SK-N-MC (cell line): ENCODE results near the gene DNHD1.
A peak's percentile ranks its signal among the peaks of the same experiment; 100 is the strongest.

Experiments
- DNase-seq: peaks from one replicate; pipeline ENCODE4 v3.0.0-alpha.2; 2011; ENCODE audit warnings: low read depth, low spot score
- H3K27ac ChIP-seq: fragments of 200-600 bp; sonication (generic); 2 replicates; pipeline ENCODE4 v1.5.1; 2016; ENCODE audit warnings: mixed run types
- H3K36me3 ChIP-seq: fragments of 200-600 bp; sonication (generic); 2 replicates; pipeline ENCODE4 v1.6.1; 2017; ENCODE audit warnings: antibody characterized with exemption, low read length, mixed read lengths; ENCODE audit not compliant: insufficient read depth
- H3K4me3 ChIP-seq: fragments of 200-600 bp; sonication (generic); 2 replicates; pipeline ENCODE4 v1.5.1; 2016
- H3K9ac ChIP-seq: fragments of 200-600 bp; sonication (generic); 2 replicates; pipeline ENCODE4 v1.8.0; 2017; ENCODE audit warnings: mixed run types, mixed read lengths; ENCODE audit not compliant: insufficient read length
- H3K9me3 ChIP-seq: fragments of 200-600 bp; sonication (generic); 2 replicates; pipeline ENCODE4 v1.6.1; 2017; ENCODE audit warnings: low read depth, mild to moderate bottlenecking, antibody characterized with exemption, low read length, moderate library complexity, mixed read lengths
- EZH2 ChIP-seq: fragments of 200-600 bp; sonication (generic); IDR thresholded peaks from one replicate; pipeline ENCODE4 v1.6.1; 2017; ENCODE audit warnings: antibody characterized with exemption
- FOXP2 ChIP-seq: optimal IDR thresholded peaks from 2 replicates; pipeline ENCODE3; 2011; ENCODE audit warnings: mild to moderate bottlenecking, moderate library complexity; ENCODE audit not compliant: insufficient read depth; ENCODE audit errors: extremely low read length, control extremely low read depth
- POLR2AphosphoS5 ChIP-seq: IDR thresholded peaks from 2 replicates; pipeline ENCODE4 v1.6.1; 2012; ENCODE audit warnings: mild to moderate bottlenecking, low read depth, low read length, borderline replicate concordance

The DNHD1 gene

GRCh38 chr11:6594142-6594768, 97.2 kb downstream of the DNHD1 start:
- Histone ChIP-seq H3K27ac (no peak overlapping the region), H3K9me3 (no peaks in the 10 kb centered on the region), H3K4me3 (no peak overlapping the region), H3K9ac (no peak overlapping the region), H3K36me3 (peaks cover 49% of the 10 kb centered on the region)
- DNase-seq, result no peak
- TF ChIP-seq POLR2AphosphoS5, result no peak
- TF ChIP-seq EZH2, result no peak

- no peak overlapping the region for H3K27ac ChIP-seq
- peaks cover 70% of the 10 kb centered on the region for H3K36me3 ChIP-seq
- H3K9me3 ChIP-seq, result no peaks in the 10 kb centered on the region
- H3K4me3 ChIP-seq, result no peak overlapping the region
- no peak overlapping the region for H3K9ac ChIP-seq
- no peak for TF ChIP-seq EZH2
- DNase-seq, result no peak
These were observed 99.3 kb downstream of the DNHD1 start for GRCh38 chr11:6596239-6596877.

GRCh38 chr11:6598555-6598954, 101.5 kb downstream of the DNHD1 start:
- no peak for DNase-seq
- H3K4me3 ChIP-seq, result no peak overlapping the region
- TF ChIP-seq POLR2AphosphoS5 (no peak), EZH2 (no peak), FOXP2 (no peak)
- no peak overlapping the region for H3K27ac ChIP-seq
- no peaks in the 10 kb centered on the region for H3K9me3 ChIP-seq
- no peak overlapping the region for H3K9ac ChIP-seq
- H3K36me3 ChIP-seq, result peaks cover 60% of the 10 kb centered on the region

- TF ChIP-seq POLR2AphosphoS5 (no peak), FOXP2 (no peak), EZH2 (no peak)
- DNase-seq, result no peak
- Histone ChIP-seq H3K9ac (no peak overlapping the region), H3K27ac (no peak overlapping the region), H3K9me3 (no peaks in the 10 kb centered on the region), H3K4me3 (no peak overlapping the region), H3K36me3 (peaks cover 59% of the 10 kb centered on the region)
These were observed 102.4 kb downstream of the DNHD1 start for GRCh38 chr11:6599449-6599848.

GRCh38 chr11:6599881-6600390, 102.9 kb downstream of the DNHD1 start:
- H3K36me3 ChIP-seq, result peaks cover 55% of the 10 kb centered on the region
- no peak overlapping the region for H3K27ac ChIP-seq
- no peak for DNase-seq

GRCh38 chr11:6601041-6601461, 104.0 kb downstream of the DNHD1 start:
- no peak overlapping the region for H3K27ac ChIP-seq
- no peak for TF ChIP-seq EZH2
- no peak for TF ChIP-seq FOXP2
- TF ChIP-seq POLR2AphosphoS5, result no peak
- H3K4me3 ChIP-seq, result no peak overlapping the region
- H3K36me3 ChIP-seq, result peaks cover 53% of the 10 kb centered on the region
- DNase-seq, result no peak
- no peak overlapping the region for H3K9ac ChIP-seq
- H3K9me3 ChIP-seq, result no peaks in the 10 kb centered on the region

More at GRCh38 chr11:6599881-6600390, 102.9 kb downstream of the DNHD1 start:
- Histone ChIP-seq H3K9ac (no peak overlapping the region), H3K4me3 (no peak overlapping the region), H3K9me3 (no peaks in the 10 kb centered on the region)
- no peak for TF ChIP-seq EZH2

- Histone ChIP-seq H3K9me3 (no peaks in the 10 kb centered on the region), H3K4me3 (peak overlapping the region; percentile 98), H3K9ac (peak overlapping the region; percentile 94), H3K27ac (peak overlapping the region; percentile 27; the same call in 1 of the 2 replicates), H3K36me3 (peaks cover 41% of the 10 kb centered on the region)
- no peak for TF ChIP-seq FOXP2
- TF ChIP-seq POLR2AphosphoS5, result no peak
- no peak for TF ChIP-seq EZH2
- DNase-seq, result no peak
These were observed 105.2 kb downstream of the DNHD1 start for GRCh38 chr11:6602096-6602940.

GRCh38 chr11:6603287-6604080, 106.4 kb downstream of the DNHD1 start, which contains the start of the genes ILK and RRP8:
ILK (plus strand) TSS chr11:6603774; CDS start chr11:6604272, 498 bp downstream.
RRP8 (minus strand) TSS chr11:6603616; CDS start chr11:6603502, 114 bp downstream.
- H3K4me3 ChIP-seq, result peak within 1 kb of the TSS; percentile 98
- peak within 1 kb of the TSS; percentile 94 for H3K9ac ChIP-seq
- H3K9me3 ChIP-seq, result no peaks in the 10 kb centered on the region
- peaks cover 40% of the 10 kb centered on the region for H3K36me3 ChIP-seq
- TF ChIP-seq EZH2, result no peak
- peak; percentile 84; the same call in 1 of the 2 replicates for TF ChIP-seq POLR2AphosphoS5
- TF ChIP-seq FOXP2, result no peak
- peak within 1 kb of the TSS; percentile 27 for H3K27ac ChIP-seq
- DNase-seq, result no peak
